ENCODE data around the gene FNDC3B. TPM values are rescaled to one million over a fixed set of nuclear protein-coding genes. Genes with fewer than 3 reads are reported as not detected.

The FNDC3B gene
- total RNA-seq, 1 donor from 2014 or later: 204 TPM

GRCh38 chr3:172334671-172335207, 295.4 kb downstream of the FNDC3B start:
- H3K36me3 Mint-ChIP-seq (ENCODE audit: low read depth, unreplicated experiment): peaks cover 36% of the 10 kb centered on the region
- no peak for DNase-seq (ENCODE audit: low spot score)
- no peak overlapping the region for H3K4me3 Mint-ChIP-seq (ENCODE audit: unreplicated experiment)
- TF ChIP-seq CTCF (IDR thresholded peaks at IDR 0.05; ENCODE audit: unreplicated experiment): no peak
- peaks cover 9% of the 10 kb centered on the region for H3K27me3 Mint-ChIP-seq (ENCODE audit: unreplicated experiment)
- no peaks in the 10 kb centered on the region for H3K4me1 Mint-ChIP-seq (ENCODE audit: unreplicated experiment)
- H3K27ac Mint-ChIP-seq (ENCODE audit: unreplicated experiment): no peak overlapping the region
- H3K9me3 Mint-ChIP-seq (ENCODE audit: unreplicated experiment): no peaks in the 10 kb centered on the region

- Mint-ChIP-seq H3K4me1 (ENCODE audit: unreplicated experiment) (peaks cover 22% of the 10 kb centered on the region), H3K4me3 (ENCODE audit: unreplicated experiment) (peak overlapping the region; percentile 56), H3K27me3 (ENCODE audit: unreplicated experiment) (peaks cover 9% of the 10 kb centered on the region), H3K36me3 (ENCODE audit: low read depth, unreplicated experiment) (peaks cover 43% of the 10 kb centered on the region), H3K27ac (ENCODE audit: unreplicated experiment) (no peak overlapping the region), H3K9me3 (ENCODE audit: unreplicated experiment) (no peaks in the 10 kb centered on the region)
- no peak for TF ChIP-seq CTCF (IDR thresholded peaks at IDR 0.05; ENCODE audit: unreplicated experiment)
- no peak for DNase-seq (ENCODE audit: low spot score)
Measured at GRCh38 chr3:172339892-172340291, 300.5 kb downstream of the FNDC3B start.

GRCh38 chr3:172340583-172340982, 301.2 kb downstream of the FNDC3B start:
- DNase-seq (ENCODE audit: low spot score): no peak
- no peak for TF ChIP-seq CTCF (IDR thresholded peaks at IDR 0.05; ENCODE audit: unreplicated experiment)
- Mint-ChIP-seq H3K27ac (ENCODE audit: unreplicated experiment) (peak overlapping the region; percentile 31), H3K36me3 (ENCODE audit: low read depth, unreplicated experiment) (peaks cover 43% of the 10 kb centered on the region), H3K4me3 (ENCODE audit: unreplicated experiment) (no peak overlapping the region), H3K27me3 (ENCODE audit: unreplicated experiment) (peaks cover 9% of the 10 kb centered on the region), H3K9me3 (ENCODE audit: unreplicated experiment) (no peaks in the 10 kb centered on the region), H3K4me1 (ENCODE audit: unreplicated experiment) (peaks cover 22% of the 10 kb centered on the region)

GRCh38 chr3:172341482-172342059, 302.2 kb downstream of the FNDC3B start:
- Mint-ChIP-seq H3K27me3 (ENCODE audit: unreplicated experiment) (peaks cover 9% of the 10 kb centered on the region), H3K27ac (ENCODE audit: unreplicated experiment) (no peak overlapping the region), H3K9me3 (ENCODE audit: unreplicated experiment) (no peaks in the 10 kb centered on the region), H3K4me1 (ENCODE audit: unreplicated experiment) (peaks cover 22% of the 10 kb centered on the region), H3K36me3 (ENCODE audit: low read depth, unreplicated experiment) (peaks cover 43% of the 10 kb centered on the region), H3K4me3 (ENCODE audit: unreplicated experiment) (no peak overlapping the region)
- peak; percentile 13 for DNase-seq (ENCODE audit: low spot score)
- peak; percentile 42 for TF ChIP-seq CTCF (IDR thresholded peaks at IDR 0.05; ENCODE audit: unreplicated experiment)

- peaks cover 40% of the 10 kb centered on the region for H3K36me3 Mint-ChIP-seq (ENCODE audit: low read depth, unreplicated experiment)
- no peaks in the 10 kb centered on the region for H3K9me3 Mint-ChIP-seq (ENCODE audit: unreplicated experiment)
- no peak for TF ChIP-seq CTCF (IDR thresholded peaks at IDR 0.05; ENCODE audit: unreplicated experiment)
- H3K27ac Mint-ChIP-seq (ENCODE audit: unreplicated experiment): peak overlapping the region; percentile 63
- peaks cover 22% of the 10 kb centered on the region for H3K4me1 Mint-ChIP-seq (ENCODE audit: unreplicated experiment)
- peaks cover 9% of the 10 kb centered on the region for H3K27me3 Mint-ChIP-seq (ENCODE audit: unreplicated experiment)
- no peak for DNase-seq (ENCODE audit: low spot score)
- H3K4me3 Mint-ChIP-seq (ENCODE audit: unreplicated experiment): peak overlapping the region; percentile 44
Measured at GRCh38 chr3:172342097-172342659, 302.8 kb downstream of the FNDC3B start.

All from endothelial cell (in vitro differentiated cells).